ENCODE data around the gene MMP11.

Gene MMP11

GRCh38 chr22:23831261-23831660 is 58.6 kb downstream of the MMP11 start:
- DNase-seq (ENCODE audit: low spot score), result no peak

GRCh38 chr22:23831781-23832180 is 59.1 kb downstream of the MMP11 start:
- no peak for DNase-seq (ENCODE audit: low spot score)

GRCh38 chr22:23832226-23833016 is 59.8 kb downstream of the MMP11 start:
- DNase-seq (ENCODE audit: low spot score), result no peak

GRCh38 chr22:23833017-23833751 is 60.5 kb downstream of the MMP11 start:
- DNase-seq (ENCODE audit: low spot score), result no peak
